ENCODE data around the gene ZNF205. TPM values are rescaled to one million over a fixed set of nuclear protein-coding genes. Genes with fewer than 3 reads are reported as not detected.
A peak's percentile ranks its signal among the peaks of the same experiment; 100 is the strongest.
"Not testable (repeated sequence)": the region's sequence is repeated elsewhere in the genome, so short reads cannot be mapped to it uniquely, and the experiment has no call there.

The ZNF205 gene
- total and polyA plus RNA-seq, 11 donors = 7.4 to 19.8 (median 8.6) TPM

DNA sequence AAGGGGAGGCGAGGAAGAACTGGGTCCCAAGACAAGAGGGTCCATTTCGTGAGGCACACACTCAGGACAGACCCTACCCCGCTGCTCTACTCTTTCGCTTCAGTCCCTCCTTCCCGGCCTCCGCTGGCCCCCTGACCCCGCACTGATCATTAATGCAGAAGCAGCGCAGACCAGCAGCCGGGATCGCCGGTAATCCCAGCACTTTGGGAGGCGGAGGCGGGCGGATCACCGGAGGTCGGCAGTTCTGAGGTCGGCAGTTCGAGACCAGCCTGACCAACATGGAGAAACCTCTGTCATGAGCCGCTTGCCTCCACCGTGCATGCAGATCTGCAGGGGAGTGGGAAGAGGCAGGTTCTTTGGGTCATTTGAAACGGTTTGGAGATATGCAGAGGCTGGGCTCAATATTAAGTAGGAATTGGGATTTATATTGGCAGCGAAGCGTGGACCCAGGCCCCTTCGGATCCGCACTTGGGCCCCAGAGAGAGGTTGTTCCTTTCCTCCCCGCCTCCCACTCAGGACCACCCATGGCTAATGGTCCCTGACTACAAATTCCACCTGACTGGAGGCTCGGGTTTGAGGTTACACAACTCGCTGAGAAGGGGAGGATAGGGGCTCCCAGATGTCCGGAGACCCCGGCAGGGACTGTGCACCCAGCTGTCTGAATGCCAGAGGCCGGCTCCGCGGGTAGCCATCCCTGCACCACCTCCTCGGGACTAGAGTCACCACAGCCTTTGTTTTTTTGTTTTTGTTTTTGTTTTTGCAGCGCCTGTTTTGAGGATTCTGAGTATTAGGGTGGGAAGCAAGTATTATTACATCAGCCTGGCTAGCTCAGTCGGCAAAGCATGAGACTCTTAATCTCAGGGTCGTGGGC lies 52.0 kb downstream of the ZNF205 start:
- peak in 1 of 5 donors; percentile 41 for DNase-seq

DNA sequence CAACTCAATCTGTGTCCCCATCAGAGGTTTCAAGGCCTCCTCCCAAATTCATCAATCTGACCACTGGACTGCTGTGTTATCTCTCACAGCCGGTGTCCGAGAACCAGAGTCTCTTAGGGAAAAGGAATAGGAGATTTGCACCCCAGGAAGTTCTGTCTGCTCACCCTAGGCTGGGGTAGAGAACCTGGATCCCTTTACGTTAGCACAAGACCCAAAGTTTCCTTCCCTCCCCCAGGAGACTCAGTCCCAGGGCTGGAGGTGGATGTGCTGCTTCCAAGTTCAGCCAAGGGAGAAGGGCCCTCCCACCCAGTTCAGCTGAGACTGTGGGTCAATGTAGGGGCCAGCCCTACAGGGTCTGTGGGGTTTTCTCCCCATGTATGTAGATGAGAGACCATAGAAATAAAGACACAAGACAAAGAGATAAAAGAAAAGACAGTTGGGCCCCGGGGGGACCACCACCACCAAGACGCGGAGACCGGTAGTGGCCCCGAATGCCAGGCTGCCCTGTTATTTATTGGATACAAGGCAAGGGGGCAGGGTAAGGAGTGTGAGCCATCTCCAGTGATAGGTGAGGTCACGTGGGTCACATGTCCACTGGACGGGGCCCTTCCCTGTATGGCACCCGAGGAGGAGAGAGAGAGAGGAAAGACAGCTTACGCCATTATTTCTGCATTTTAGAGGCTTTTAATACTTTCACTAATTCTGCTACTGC lies 52.9 kb downstream of the ZNF205 start:
- peaks cover 6 to 29% (median 18%) of the 10 kb centered on the region in 9 donors for H3K27me3 ChIP-seq
- H3K27ac ChIP-seq = peak overlapping the region in 3 of 12 donors; percentile 5 to 66 (median 46)
- no peak for TF ChIP-seq POLR2A (IDR thresholded peaks at IDR 0.05)
- TF ChIP-seq, protein P1, sequence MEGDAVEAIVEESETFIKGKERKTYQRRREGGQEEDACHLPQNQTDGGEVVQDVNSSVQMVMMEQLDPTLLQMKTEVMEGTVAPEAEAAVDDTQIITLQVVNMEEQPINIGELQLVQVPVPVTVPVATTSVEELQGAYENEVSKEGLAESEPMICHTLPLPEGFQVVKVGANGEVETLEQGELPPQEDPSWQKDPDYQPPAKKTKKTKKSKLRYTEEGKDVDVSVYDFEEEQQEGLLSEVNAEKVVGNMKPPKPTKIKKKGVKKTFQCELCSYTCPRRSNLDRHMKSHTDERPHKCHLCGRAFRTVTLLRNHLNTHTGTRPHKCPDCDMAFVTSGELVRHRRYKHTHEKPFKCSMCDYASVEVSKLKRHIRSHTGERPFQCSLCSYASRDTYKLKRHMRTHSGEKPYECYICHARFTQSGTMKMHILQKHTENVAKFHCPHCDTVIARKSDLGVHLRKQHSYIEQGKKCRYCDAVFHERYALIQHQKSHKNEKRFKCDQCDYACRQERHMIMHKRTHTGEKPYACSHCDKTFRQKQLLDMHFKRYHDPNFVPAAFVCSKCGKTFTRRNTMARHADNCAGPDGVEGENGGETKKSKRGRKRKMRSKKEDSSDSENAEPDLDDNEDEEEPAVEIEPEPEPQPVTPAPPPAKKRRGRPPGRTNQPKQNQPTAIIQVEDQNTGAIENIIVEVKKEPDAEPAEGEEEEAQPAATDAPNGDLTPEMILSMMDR (IDR thresholded peaks at IDR 0.05) = no peak
- intact Hi-C loops (cut with DNase I) = loop anchor here in 6 of 10 donors (2.0 to 10.0 kb wide), 6 partner anchors 33 to 133 kb away; partner anchors contain the start of gene ZSCAN10 (in 1 of the 6)
- peak overlapping the region in 8 of 12 donors; percentile 19 to 43 (median 38) for H3K4me3 ChIP-seq
- WGBS, 4 donors = 85 to 93% (median 89%) methylated on average over 10 to 12 of the region's 12 CpGs
- H3K4me1 ChIP-seq = peaks cover 0 to 13% (median 4%) of the 10 kb centered on the region in 12 donors
- ATAC-seq (no peak), DNase-seq (peak in 1 of 5 donors; percentile 19)
- H3K36me3 ChIP-seq = no peaks in the 10 kb centered on the region
- H3K9me3 ChIP-seq = no peaks in the 10 kb centered on the region

More for the DNA sequence above, 52.0 kb downstream of the ZNF205 start:
- intact Hi-C loops (cut with DNase I) = loop anchor here in 4 of 10 donors (2.0 to 10.0 kb wide), 3 partner anchors 102 to 110 kb away; no protein-coding TSS in a partner anchor
- Histone ChIP-seq H3K27ac (no peak overlapping the region), H3K4me3 (no peak overlapping the region), H3K4me1 (peaks cover 0 to 19% (median 8%) of the 10 kb centered on the region in 12 donors), H3K27me3 (peaks cover 0 to 19% (median 9%) of the 10 kb centered on the region in 9 donors), H3K9me3 (no peaks in the 10 kb centered on the region), H3K36me3 (no peaks in the 10 kb centered on the region)
- no peak for TF ChIP-seq POLR2A (IDR thresholded peaks at IDR 0.05)
- TF ChIP-seq, protein P1 (IDR thresholded peaks at IDR 0.05) = no peak
- 88 to 92% (median 90%) methylated on average over 32 to 37 of the region's 37 CpGs for WGBS, 4 donors
- no peak for ATAC-seq

DNA sequence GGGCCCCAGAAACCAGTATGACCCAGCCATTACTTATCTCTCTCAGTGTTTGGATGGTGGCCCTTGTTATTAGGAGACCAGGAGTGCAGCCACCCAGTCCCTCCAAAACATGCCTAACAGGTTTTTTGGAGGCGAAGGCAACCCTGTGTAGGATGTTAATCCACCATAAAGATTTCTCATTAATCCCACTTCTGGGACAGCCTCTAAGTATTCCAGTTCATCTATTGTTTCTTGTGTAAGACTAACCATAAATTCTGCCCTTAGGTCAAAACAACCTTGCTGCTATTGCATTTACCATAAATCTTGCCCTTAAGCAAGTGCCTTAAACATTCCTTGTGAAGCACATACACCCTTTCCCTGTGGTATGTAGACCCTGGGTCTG lies 54.1 kb downstream of the ZNF205 start:
- H3K36me3 ChIP-seq = no peaks in the 10 kb centered on the region
- intact Hi-C loops (cut with DNase I) = loop anchor here in 5 of 10 donors (1.0 to 10.0 kb wide), 6 partner anchors 34 to 134 kb away; partner anchors contain the start of gene ZSCAN10 (in 1 of the 5)
- no peak overlapping the region for H3K27ac ChIP-seq
- TF ChIP-seq, protein P1 (IDR thresholded peaks at IDR 0.05) = no peak
- TF ChIP-seq POLR2A (IDR thresholded peaks at IDR 0.05) = no peak
- DNase-seq (peak in 1 of 5 donors; percentile 1), ATAC-seq (no peak)
- H3K4me1 ChIP-seq = peaks cover 0 to 24% (median 12%) of the 10 kb centered on the region in 12 donors
- no peaks in the 10 kb centered on the region for H3K9me3 ChIP-seq
- H3K4me3 ChIP-seq = no peak overlapping the region
- 17 to 26% (median 19%) methylated on average over 1 of the region's 1 CpG for WGBS, 4 donors
- H3K27me3 ChIP-seq = peaks cover 18 to 37% (median 30%) of the 10 kb centered on the region in 9 donors

DNA sequence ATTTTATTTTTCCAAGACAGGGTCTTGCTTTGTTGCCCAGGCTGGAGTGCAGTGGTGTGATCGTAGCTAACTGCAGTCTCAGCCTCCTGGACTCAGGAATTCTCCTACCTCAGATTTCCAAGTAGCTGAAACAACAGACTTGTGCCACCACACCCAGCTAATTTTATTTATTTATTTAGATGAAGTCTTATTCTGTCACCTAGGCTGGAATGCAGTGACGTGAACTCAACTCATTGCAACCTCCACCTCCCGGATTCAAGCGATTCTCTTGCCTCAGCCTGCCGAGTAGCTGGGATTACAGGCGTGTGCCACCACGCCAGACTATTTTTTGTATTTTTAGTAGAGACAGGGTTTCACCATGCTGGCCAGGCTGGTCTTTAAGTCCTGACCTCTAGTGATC lies 56.3 kb downstream of the ZNF205 start:
- H3K4me1 ChIP-seq = peaks cover 0 to 34% (median 15%) of the 10 kb centered on the region in 12 donors
- DNase-seq, H3K4me3 ChIP-seq, H3K27ac ChIP-seq, H3K9me3 ChIP-seq, ATAC-seq, H3K36me3 ChIP-seq: not testable (repeated sequence)
- H3K27me3 ChIP-seq = peaks cover 36 to 59% (median 52%) of the 10 kb centered on the region in 9 donors
- intact Hi-C loops (cut with DNase I) = loop anchor here in 5 of 10 donors (5.0 to 10.0 kb wide), 5 partner anchors 36 to 136 kb away; partner anchors contain the start of gene ZSCAN10 (in 1 of the 5)
- WGBS, 4 donors = 83 to 84% (median 84%) methylated on average over 7 of the region's 7 CpGs

Other genes starting within 250 kb of the ZNF205 start
- 10 to 100 TPM; 20.1 to 64.1 (median 22.6) TPM for gene FLYWCH2, start 229.4 kb upstream of the ZNF205 start, total RNA-seq
- 10 to 100 TPM; 35.3 to 53.4 TPM for gene FLYWCH2, start 229.4 kb upstream of the ZNF205 start, polyA plus RNA-seq
- 10 to 100 TPM; 26.3 to 48.4 (median 34.2) TPM for gene FLYWCH1, start 200.7 kb upstream of the ZNF205 start, total RNA-seq
- 10 to 100 TPM; 28.3 to 29.1 TPM for gene FLYWCH1, start 200.7 kb upstream of the ZNF205 start, polyA plus RNA-seq
- gene KREMEN2, start 148.3 kb upstream of the ZNF205 start, total RNA-seq = under 1 TPM in 1 of 9 donors, not detected in 8; 0.27 TPM
- gene KREMEN2, start 148.3 kb upstream of the ZNF205 start, polyA plus RNA-seq = not detected
- 10 to 100 TPM in 1 of 9 donors, 1 to 10 TPM in 8; 6.9 to 16.3 (median 9.0) TPM for gene PAQR4, start 143.2 kb upstream of the ZNF205 start, total RNA-seq
- 10 to 100 TPM in 1 of 2 donors, 1 to 10 TPM in 1; 8.1 to 15.2 TPM for gene PAQR4, start 143.2 kb upstream of the ZNF205 start, polyA plus RNA-seq
- 10 to 100 TPM in 1 of 9 donors, 1 to 10 TPM in 4, under 1 TPM in 4; 0.72 to 11.9 (median 1.2) TPM for gene PKMYT1, start 132.1 kb upstream of the ZNF205 start, total RNA-seq
- gene PKMYT1, start 132.1 kb upstream of the ZNF205 start, polyA plus RNA-seq = 1 to 10 TPM; 1.3 to 2.5 TPM
- gene CLDN9, start 99.7 kb upstream of the ZNF205 start, total RNA-seq = 1 to 10 TPM in 2 of 9 donors, under 1 TPM in 7; 0.13 to 2.0 (median 0.75) TPM
- 1 to 10 TPM in 1 of 2 donors, under 1 TPM in 1; 0.62 to 1.7 TPM for gene CLDN9, start 99.7 kb upstream of the ZNF205 start, polyA plus RNA-seq
- not detected for gene CLDN6, start 94.4 kb upstream of the ZNF205 start, total RNA-seq
- gene CLDN6, start 94.4 kb upstream of the ZNF205 start, polyA plus RNA-seq = under 1 TPM in 1 of 2 donors, not detected in 1; 0.04 TPM
- gene TNFRSF12A, start 92.2 kb upstream of the ZNF205 start, total RNA-seq = 100 to 1,000 TPM in 3 of 9 donors, 10 to 100 TPM in 6; 27.8 to 289 (median 92.4) TPM
- gene TNFRSF12A, start 92.2 kb upstream of the ZNF205 start, polyA plus RNA-seq = 100 to 1,000 TPM; 260 to 824 TPM
- gene HCFC1R1, start 88.6 kb upstream of the ZNF205 start, total RNA-seq = 10 to 100 TPM; 32.8 to 66.7 (median 50.5) TPM
- gene HCFC1R1, start 88.6 kb upstream of the ZNF205 start, polyA plus RNA-seq = 100 to 1,000 TPM in 1 of 2 donors, 10 to 100 TPM in 1; 54.6 to 189 TPM
- 10 to 100 TPM in 4 of 9 donors, 1 to 10 TPM in 5; 6.9 to 14.0 (median 9.4) TPM for gene THOC6, start 88.6 kb upstream of the ZNF205 start, total RNA-seq
- 10 to 100 TPM; 15.4 to 23.0 TPM for gene THOC6, start 88.6 kb upstream of the ZNF205 start, polyA plus RNA-seq
- gene BICDL2, start 75.6 kb upstream of the ZNF205 start, total RNA-seq = not detected
- gene BICDL2, start 75.6 kb upstream of the ZNF205 start, polyA plus RNA-seq = under 1 TPM in 1 of 2 donors, not detected in 1; 0.07 TPM
- gene MMP25, start 66.0 kb upstream of the ZNF205 start, total RNA-seq = 1 to 10 TPM in 3 of 9 donors, under 1 TPM in 6; 0.32 to 3.0 (median 0.90) TPM
- 1 to 10 TPM in 1 of 2 donors, under 1 TPM in 1; 0.97 to 1.3 TPM for gene MMP25, start 66.0 kb upstream of the ZNF205 start, polyA plus RNA-seq
- 100 to 1,000 TPM in 1 of 9 donors, 10 to 100 TPM in 8; 20.6 to 241 (median 48.9) TPM for gene IL32, start 46.9 kb upstream of the ZNF205 start, total RNA-seq
- 10 to 100 TPM; 60.2 to 63.4 TPM for gene IL32, start 46.9 kb upstream of the ZNF205 start, polyA plus RNA-seq
- not detected for gene ZSCAN10, start 13.3 kb upstream of the ZNF205 start, total RNA-seq
- gene ZSCAN10, start 13.3 kb upstream of the ZNF205 start, polyA plus RNA-seq = not detected
- 10 to 100 TPM in 2 of 9 donors, 1 to 10 TPM in 7; 6.7 to 14.3 (median 8.2) TPM for gene ZNF213, start 22.4 kb downstream of the ZNF205 start, total RNA-seq
- gene ZNF213, start 22.4 kb downstream of the ZNF205 start, polyA plus RNA-seq = 10 to 100 TPM in 1 of 2 donors, 1 to 10 TPM in 1; 8.7 to 14.2 TPM
- not detected for gene OR1F1, start 75.6 kb downstream of the ZNF205 start, total RNA-seq
- gene OR1F1, start 75.6 kb downstream of the ZNF205 start, polyA plus RNA-seq = not detected
- gene ZNF200, start 122.6 kb downstream of the ZNF205 start, total RNA-seq = 1 to 10 TPM; 4.8 to 8.7 (median 6.5) TPM
- gene ZNF200, start 122.6 kb downstream of the ZNF205 start, polyA plus RNA-seq = 1 to 10 TPM; 2.7 to 4.7 TPM
- 1 to 10 TPM in 4 of 9 donors, under 1 TPM in 5; 0.39 to 4.3 (median 0.91) TPM for gene MEFV, start 144.0 kb downstream of the ZNF205 start, total RNA-seq
- gene MEFV, start 144.0 kb downstream of the ZNF205 start, polyA plus RNA-seq = under 1 TPM; 0.23 to 0.33 TPM
- 10 to 100 TPM in 4 of 9 donors, 1 to 10 TPM in 5; 6.4 to 18.7 (median 9.6) TPM for gene ZNF263, start 170.9 kb downstream of the ZNF205 start, total RNA-seq
- gene ZNF263, start 170.9 kb downstream of the ZNF205 start, polyA plus RNA-seq = 10 to 100 TPM in 1 of 2 donors, 1 to 10 TPM in 1; 5.3 to 16.6 TPM
- gene TIGD7, start 192.8 kb downstream of the ZNF205 start, total RNA-seq = 10 to 100 TPM in 1 of 9 donors, 1 to 10 TPM in 8; 4.6 to 10.4 (median 8.2) TPM
- gene TIGD7, start 192.8 kb downstream of the ZNF205 start, polyA plus RNA-seq = 1 to 10 TPM; 2.9 to 7.4 TPM
- gene ZNF75A, start 192.9 kb downstream of the ZNF205 start, total RNA-seq = 10 to 100 TPM; 13.3 to 27.3 (median 18.1) TPM
- 10 to 100 TPM; 12.3 to 22.0 TPM for gene ZNF75A, start 192.9 kb downstream of the ZNF205 start, polyA plus RNA-seq
- under 1 TPM in 1 of 9 donors, not detected in 8; 0.36 TPM for gene OR2C1, start 243.3 kb downstream of the ZNF205 start, total RNA-seq
- not detected for gene OR2C1, start 243.3 kb downstream of the ZNF205 start, polyA plus RNA-seq